ENCODE measurements around the gene NR2F6.

Gene NR2F6

DNA sequence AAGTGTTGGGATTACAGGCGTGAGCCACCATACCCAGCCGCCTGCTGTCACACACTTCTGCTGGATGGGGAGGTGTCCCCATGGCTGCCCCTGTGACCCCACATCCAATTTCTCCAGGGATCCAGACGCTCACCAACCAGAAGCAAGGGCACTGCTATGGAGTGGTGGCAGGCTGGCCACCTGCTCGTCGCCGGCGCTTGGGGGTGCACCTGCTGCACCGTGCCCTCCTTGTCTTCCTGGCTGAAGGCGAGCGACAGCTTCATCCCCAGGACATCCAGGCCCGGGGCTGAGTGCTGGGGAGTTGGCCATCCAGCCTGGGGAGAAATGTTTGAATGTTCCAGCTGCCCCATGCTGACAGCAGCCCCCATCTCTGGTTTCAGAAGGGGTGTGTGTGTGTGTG lies 40.5 kb upstream of the NR2F6 start:
- no peaks in the 10 kb centered on the region for H3K9me2 ChIP-seq (replicated peaks; ENCODE audit: control insufficient read depth, low read length)
- H3K27ac ChIP-seq (ENCODE audit: low read depth, low read length), result no peak overlapping the region
- H3F3A ChIP-seq (ENCODE audit: control insufficient read depth, insufficient read depth), result peaks cover 12% of the 10 kb centered on the region
- peaks cover 13% of the 10 kb centered on the region for H3K4me1 ChIP-seq (ENCODE audit: control insufficient read depth, low read length)
- no peak for TF ChIP-seq EZH2phosphoT487 (IDR thresholded peaks at IDR 0.05; ENCODE audit: borderline replicate concordance, low read length)
- TF ChIP-seq, protein P1, sequence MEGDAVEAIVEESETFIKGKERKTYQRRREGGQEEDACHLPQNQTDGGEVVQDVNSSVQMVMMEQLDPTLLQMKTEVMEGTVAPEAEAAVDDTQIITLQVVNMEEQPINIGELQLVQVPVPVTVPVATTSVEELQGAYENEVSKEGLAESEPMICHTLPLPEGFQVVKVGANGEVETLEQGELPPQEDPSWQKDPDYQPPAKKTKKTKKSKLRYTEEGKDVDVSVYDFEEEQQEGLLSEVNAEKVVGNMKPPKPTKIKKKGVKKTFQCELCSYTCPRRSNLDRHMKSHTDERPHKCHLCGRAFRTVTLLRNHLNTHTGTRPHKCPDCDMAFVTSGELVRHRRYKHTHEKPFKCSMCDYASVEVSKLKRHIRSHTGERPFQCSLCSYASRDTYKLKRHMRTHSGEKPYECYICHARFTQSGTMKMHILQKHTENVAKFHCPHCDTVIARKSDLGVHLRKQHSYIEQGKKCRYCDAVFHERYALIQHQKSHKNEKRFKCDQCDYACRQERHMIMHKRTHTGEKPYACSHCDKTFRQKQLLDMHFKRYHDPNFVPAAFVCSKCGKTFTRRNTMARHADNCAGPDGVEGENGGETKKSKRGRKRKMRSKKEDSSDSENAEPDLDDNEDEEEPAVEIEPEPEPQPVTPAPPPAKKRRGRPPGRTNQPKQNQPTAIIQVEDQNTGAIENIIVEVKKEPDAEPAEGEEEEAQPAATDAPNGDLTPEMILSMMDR (IDR thresholded peaks at IDR 0.05; ENCODE audit: low read depth, low read length, poor library complexity, severe bottlenecking), result no peak
- peaks cover 43% of the 10 kb centered on the region for H3K36me3 ChIP-seq (ENCODE audit: control insufficient read depth, low read length)
- no peaks in the 10 kb centered on the region for H3K9me3 ChIP-seq (ENCODE audit: control insufficient read depth, insufficient read depth, low read length)
- no peak overlapping the region for H3K4me2 ChIP-seq (ENCODE audit: low read length)
- H3K4me3 ChIP-seq (ENCODE audit: low read length), result no peak overlapping the region
- no peaks in the 10 kb centered on the region for H3K27me3 ChIP-seq (ENCODE audit: control insufficient read depth, low read length)
- peaks cover 31% of the 10 kb centered on the region for H3K79me2 ChIP-seq (ENCODE audit: control insufficient read depth, low read length)
- H4K20me1 ChIP-seq (ENCODE audit: control insufficient read depth, insufficient read depth, low read depth, low read length), result peaks cover 13% of the 10 kb centered on the region; the same call in 1 of the 2 replicates

DNA sequence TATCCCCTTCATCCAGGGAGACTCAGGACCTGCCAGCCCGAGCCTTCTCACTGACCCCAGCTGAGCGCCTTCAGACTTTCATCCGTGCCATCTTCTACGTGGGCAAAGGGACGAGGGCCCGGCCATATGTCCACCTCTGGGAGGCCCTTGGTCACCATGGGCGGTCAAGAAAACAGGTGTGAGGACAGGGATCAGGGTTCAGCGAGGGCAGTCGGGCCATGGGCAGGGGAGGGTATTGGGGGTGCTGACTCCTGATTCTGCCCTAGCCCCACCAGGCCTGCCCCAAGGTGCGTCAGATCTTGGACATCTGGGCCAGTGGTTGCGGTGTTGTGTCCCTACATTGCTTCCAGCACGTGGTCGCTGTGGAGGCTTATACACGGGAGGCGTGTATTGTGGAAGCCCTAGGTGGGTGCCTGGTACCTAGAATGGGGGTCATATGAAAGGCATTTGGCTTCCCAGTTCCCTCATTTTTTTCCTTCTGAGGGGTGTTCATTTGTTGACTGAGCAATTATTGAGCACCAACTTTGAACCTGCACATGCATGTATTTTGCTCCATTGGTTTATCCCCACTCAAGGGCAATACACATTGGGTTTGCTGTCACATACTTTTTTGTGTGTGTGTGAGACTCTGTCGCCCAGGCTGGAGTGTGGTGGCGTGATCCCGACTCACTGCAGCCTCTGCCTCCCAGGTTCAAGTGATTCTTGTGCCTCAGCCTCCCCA lies 39.9 kb upstream of the NR2F6 start:
- no peaks in the 10 kb centered on the region for H3K27me3 ChIP-seq (ENCODE audit: control insufficient read depth, low read length)
- H3F3A ChIP-seq (ENCODE audit: control insufficient read depth, insufficient read depth), result peaks cover 19% of the 10 kb centered on the region
- H3K4me3 ChIP-seq (ENCODE audit: low read length), result no peak overlapping the region
- no peaks in the 10 kb centered on the region for H3K9me3 ChIP-seq (ENCODE audit: control insufficient read depth, insufficient read depth, low read length)
- peaks cover 13% of the 10 kb centered on the region; the same call in 1 of the 2 replicates for H4K20me1 ChIP-seq (ENCODE audit: control insufficient read depth, insufficient read depth, low read depth, low read length)
- H3K79me2 ChIP-seq (ENCODE audit: control insufficient read depth, low read length), result peaks cover 33% of the 10 kb centered on the region
- H3K4me1 ChIP-seq (ENCODE audit: control insufficient read depth, low read length), result peaks cover 20% of the 10 kb centered on the region
- no peaks in the 10 kb centered on the region for H3K9me2 ChIP-seq (replicated peaks; ENCODE audit: control insufficient read depth, low read length)
- peaks cover 43% of the 10 kb centered on the region for H3K36me3 ChIP-seq (ENCODE audit: control insufficient read depth, low read length)
- no peak overlapping the region for H3K4me2 ChIP-seq (ENCODE audit: low read length)
- no peak overlapping the region for H3K27ac ChIP-seq (ENCODE audit: low read depth, low read length)
- TF ChIP-seq, protein P1 (IDR thresholded peaks at IDR 0.05; ENCODE audit: low read depth, low read length, poor library complexity, severe bottlenecking), result no peak
- no peak for TF ChIP-seq EZH2phosphoT487 (IDR thresholded peaks at IDR 0.05; ENCODE audit: borderline replicate concordance, low read length)

DNA sequence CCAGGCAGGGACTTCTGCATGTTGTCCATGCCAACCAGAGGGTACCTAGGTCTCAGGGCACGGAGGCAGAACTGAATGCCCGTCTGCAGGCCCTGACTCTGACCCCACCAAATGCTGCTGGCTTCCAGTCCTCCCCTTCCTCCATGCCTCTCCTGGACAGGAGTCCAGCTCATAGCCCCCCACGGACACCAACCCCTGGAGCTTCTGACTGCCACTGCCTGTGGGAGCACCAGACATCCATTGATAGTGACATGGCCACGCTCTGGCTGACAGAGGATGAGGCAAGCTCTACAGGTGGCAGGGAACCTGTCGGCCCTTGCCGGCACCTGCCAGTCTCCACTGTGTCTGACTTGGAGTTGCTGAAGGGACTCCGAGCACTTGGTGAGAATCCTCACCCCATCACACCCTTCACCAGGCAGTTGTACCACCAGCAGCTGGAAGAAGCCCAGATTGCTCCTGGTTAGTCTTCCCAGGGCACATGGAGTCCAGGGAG lies 37.8 kb upstream of the NR2F6 start:
- TF ChIP-seq EZH2phosphoT487 (IDR thresholded peaks at IDR 0.05; ENCODE audit: borderline replicate concordance, low read length), result no peak
- TF ChIP-seq, protein P1 (IDR thresholded peaks at IDR 0.05; ENCODE audit: low read depth, low read length, poor library complexity, severe bottlenecking), result no peak
- H3K9me2 ChIP-seq (replicated peaks; ENCODE audit: control insufficient read depth, low read length), result no peaks in the 10 kb centered on the region
- H3K79me2 ChIP-seq (ENCODE audit: control insufficient read depth, low read length), result peaks cover 33% of the 10 kb centered on the region
- H4K20me1 ChIP-seq (ENCODE audit: control insufficient read depth, insufficient read depth, low read depth, low read length), result peaks cover 13% of the 10 kb centered on the region; the same call in 1 of the 2 replicates
- peaks cover 29% of the 10 kb centered on the region for H3F3A ChIP-seq (ENCODE audit: control insufficient read depth, insufficient read depth)
- H3K36me3 ChIP-seq (ENCODE audit: control insufficient read depth, low read length), result peaks cover 58% of the 10 kb centered on the region
- peak overlapping the region; percentile 80; the same call in 1 of the 2 replicates for H3K4me2 ChIP-seq (ENCODE audit: low read length)
- H3K27ac ChIP-seq (ENCODE audit: low read depth, low read length), result no peak overlapping the region
- H3K9me3 ChIP-seq (ENCODE audit: control insufficient read depth, insufficient read depth, low read length), result no peaks in the 10 kb centered on the region
- peaks cover 38% of the 10 kb centered on the region for H3K4me1 ChIP-seq (ENCODE audit: control insufficient read depth, low read length)
- H3K27me3 ChIP-seq (ENCODE audit: control insufficient read depth, low read length), result no peaks in the 10 kb centered on the region
- H3K4me3 ChIP-seq (ENCODE audit: low read length), result no peak overlapping the region
